Muscle layer of duodenum (tissue), 2 donors: Measurements from ENCODE around the gene MBD3L2.
"Not testable (repeated sequence)": the region's sequence is repeated elsewhere in the genome, so short reads cannot be mapped to it uniquely, and the experiment has no call there.

Experiments used
- H3K27ac ChIP-seq: one replicate; pipeline ENCODE4 v1.7.0; 2013; ENCODE audit warnings: mild to moderate bottlenecking, low read length
- H3K27me3 ChIP-seq: one replicate; pipeline ENCODE4 v1.7.0; 2013; ENCODE audit warnings: low read depth, mild to moderate bottlenecking, control low read depth, low read length
- H3K36me3 ChIP-seq, 2 donors: one replicate each; pipeline ENCODE4 v1.7.0; 2013; ENCODE audit warnings: low read length in 2 of 2, control low read depth in 1 of 2, mild to moderate bottlenecking in 1 of 2; ENCODE audit not compliant: insufficient read depth in 2 of 2, control insufficient read depth in 1 of 2
- H3K4me1 ChIP-seq, 2 donors: one replicate each; pipeline ENCODE4 v1.7.0; 2013; ENCODE audit warnings: low read length in 2 of 2, mild to moderate bottlenecking in 2 of 2, control low read depth in 1 of 2, moderate library complexity in 1 of 2; ENCODE audit not compliant: insufficient read depth in 2 of 2, control insufficient read depth in 1 of 2
- H3K4me3 ChIP-seq, 2 donors: one replicate each; pipeline ENCODE4 v1.7.0; 2013; ENCODE audit warnings: low read length in 2 of 2, low read depth in 1 of 2, mild to moderate bottlenecking in 1 of 2
- H3K9me3 ChIP-seq, 2 donors: one replicate each; pipeline ENCODE4 v1.7.0; 2013; ENCODE audit warnings: low read length in 2 of 2, control low read depth in 1 of 2, mild to moderate bottlenecking in 1 of 2; ENCODE audit not compliant: control insufficient read depth in 1 of 2
- donor health status: healthy.

Gene MBD3L2

GRCh38 chr19:7028790-7029189 lies 20.3 kb upstream of the MBD3L2 start:
- not testable (repeated sequence) for H3K27me3 ChIP-seq, H3K4me1 ChIP-seq, H3K36me3 ChIP-seq, H3K27ac ChIP-seq, H3K4me3 ChIP-seq, H3K9me3 ChIP-seq

DNA sequence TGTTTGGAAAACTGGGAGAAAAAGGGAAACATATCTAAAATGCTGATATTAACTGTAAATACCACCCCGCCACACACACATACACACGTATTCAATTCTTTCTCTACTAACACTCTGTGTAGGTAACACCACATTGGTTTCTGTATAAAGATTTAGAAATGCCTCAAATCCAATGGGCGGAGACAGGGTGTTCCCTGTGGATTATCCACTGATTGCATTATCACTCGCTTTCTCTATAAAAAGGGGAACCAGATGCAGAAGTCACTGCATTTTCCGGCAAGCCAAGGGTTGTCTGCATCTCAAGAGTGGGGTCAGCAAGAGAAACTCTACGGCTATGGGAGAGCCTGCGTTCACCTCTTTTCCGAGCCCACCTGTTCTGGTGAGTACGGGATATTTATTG lies 18.8 kb upstream of the MBD3L2 start, which contains the start of gene MBD3L5:
Gene MBD3L5, plus strand, starts transcription at position 301 of the 400 bp plus-strand sequence. Its CDS starts 34 bp downstream, at position 335.
- H3K27me3 ChIP-seq, H3K36me3 ChIP-seq, H3K4me3 ChIP-seq, H3K4me1 ChIP-seq, H3K9me3 ChIP-seq, H3K27ac ChIP-seq: not testable (repeated sequence)

DNA sequence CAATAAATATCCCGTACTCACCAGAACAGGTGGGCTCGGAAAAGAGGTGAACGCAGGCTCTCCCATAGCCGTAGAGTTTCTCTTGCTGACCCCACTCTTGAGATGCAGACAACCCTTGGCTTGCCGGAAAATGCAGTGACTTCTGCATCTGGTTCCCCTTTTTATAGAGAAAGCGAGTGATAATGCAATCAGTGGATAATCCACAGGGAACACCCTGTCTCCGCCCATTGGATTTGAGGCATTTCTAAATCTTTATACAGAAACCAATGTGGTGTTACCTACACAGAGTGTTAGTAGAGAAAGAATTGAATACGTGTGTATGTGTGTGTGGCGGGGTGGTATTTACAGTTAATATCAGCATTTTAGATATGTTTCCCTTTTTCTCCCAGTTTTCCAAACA lies 9.0 kb upstream of the MBD3L2 start, which contains the start of gene MBD3L4:
Gene MBD3L4, minus strand, starts transcription at position 101 of the 400 bp plus-strand sequence. Its CDS starts 35 bp downstream, at position 66.
- H3K27ac ChIP-seq, H3K4me1 ChIP-seq, H3K9me3 ChIP-seq, H3K27me3 ChIP-seq, H3K36me3 ChIP-seq, H3K4me3 ChIP-seq: not testable (repeated sequence)

DNA sequence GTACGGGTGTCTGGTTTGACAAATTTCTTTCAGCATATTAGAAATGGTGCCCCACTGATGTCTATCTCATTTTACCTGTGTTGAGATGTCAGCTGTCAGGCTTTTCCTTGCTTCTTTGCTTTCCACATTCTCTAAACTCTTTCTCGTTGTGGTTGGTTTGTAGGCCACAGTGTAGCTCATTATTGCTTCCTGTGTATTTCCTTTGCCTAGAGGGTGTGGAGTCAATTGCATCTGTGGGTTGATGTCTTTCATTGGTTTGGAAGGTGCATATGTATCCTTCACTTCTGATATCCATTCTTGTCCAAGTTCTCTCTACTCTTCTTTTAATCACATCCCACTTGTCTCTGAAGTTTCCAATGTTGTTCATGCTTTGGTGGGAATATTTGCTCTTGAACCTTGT lies 7.6 kb upstream of the MBD3L2 start:
- not testable (repeated sequence) for H3K27me3 ChIP-seq, H3K27ac ChIP-seq, H3K4me3 ChIP-seq, H3K36me3 ChIP-seq, H3K4me1 ChIP-seq, H3K9me3 ChIP-seq

DNA sequence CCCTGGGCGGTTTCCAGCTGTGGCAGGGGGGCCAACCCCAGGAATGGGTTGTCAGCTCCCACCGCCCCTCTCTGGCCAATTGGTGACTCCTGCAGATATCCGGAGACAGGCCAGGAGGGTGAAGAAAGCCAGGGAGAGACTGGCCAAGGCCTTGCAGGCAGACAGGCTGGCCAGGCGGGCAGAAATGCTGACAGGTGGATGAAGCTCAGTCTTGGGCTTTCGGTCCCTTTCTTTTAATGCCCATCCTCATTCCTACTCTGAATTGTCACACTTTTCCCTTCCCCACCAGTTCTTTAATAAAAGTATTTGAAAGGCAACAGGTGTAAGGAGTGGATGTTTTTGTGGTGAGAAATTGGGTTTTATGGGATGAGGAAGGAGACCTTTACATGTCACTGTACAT lies 2.3 kb downstream of the MBD3L2 start:
- H3K9me3 ChIP-seq, H3K27me3 ChIP-seq, H3K36me3 ChIP-seq, H3K27ac ChIP-seq, H3K4me1 ChIP-seq, H3K4me3 ChIP-seq: not testable (repeated sequence)

DNA sequence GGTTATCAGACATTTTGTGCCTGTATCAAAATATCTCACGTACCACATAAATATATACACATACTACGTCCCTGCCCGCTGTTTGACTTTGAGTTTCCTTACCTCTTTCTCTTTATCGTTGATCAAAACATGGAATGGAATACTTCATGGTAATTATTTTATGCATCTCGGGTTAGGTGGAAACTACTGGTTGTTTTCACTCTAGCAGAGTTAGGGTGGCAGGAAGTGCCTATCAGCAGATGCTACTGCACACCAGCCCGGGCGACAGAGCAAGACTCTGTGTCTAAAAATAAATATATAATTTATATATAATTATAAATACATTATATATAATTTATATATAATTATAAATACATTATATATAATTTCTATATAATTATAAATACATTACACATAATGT lies 3.8 kb downstream of the MBD3L2 start:
- H3K4me3 ChIP-seq, H3K27ac ChIP-seq, H3K4me1 ChIP-seq, H3K36me3 ChIP-seq, H3K27me3 ChIP-seq, H3K9me3 ChIP-seq: not testable (repeated sequence)

DNA sequence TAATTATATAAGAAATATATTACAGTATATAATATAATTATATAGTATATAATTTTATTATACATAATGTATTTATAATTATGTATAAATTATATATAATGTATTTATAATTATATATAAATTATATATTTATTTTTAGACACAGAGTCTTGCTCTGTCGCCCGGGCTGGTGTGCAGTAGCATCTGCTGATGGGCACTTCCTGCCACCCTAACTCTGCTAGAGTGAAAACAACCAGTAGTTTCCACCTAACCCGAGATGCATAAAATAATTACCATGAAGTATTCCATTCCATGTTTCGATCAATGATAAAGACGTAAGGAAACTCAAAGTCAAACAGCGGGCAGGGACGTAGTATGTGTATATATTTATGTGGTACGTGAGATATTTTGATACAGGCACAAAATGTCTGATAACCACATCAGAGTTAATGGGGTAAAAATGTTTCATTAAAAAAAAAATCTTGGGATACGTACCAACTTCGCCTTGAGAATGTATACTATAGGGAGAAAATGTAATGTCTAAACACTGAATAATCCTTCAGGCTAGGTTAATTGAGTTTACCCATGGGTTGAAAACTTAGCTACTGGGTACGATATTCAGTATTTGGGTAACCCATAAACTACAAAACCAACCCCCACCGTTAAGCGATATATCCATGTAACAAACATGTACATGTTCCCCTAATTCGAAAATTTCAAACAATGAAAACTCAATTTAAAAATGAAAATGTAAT lies 5.7 kb downstream of the MBD3L2 start:
- H3K4me1 ChIP-seq, H3K4me3 ChIP-seq, H3K36me3 ChIP-seq, H3K9me3 ChIP-seq, H3K27me3 ChIP-seq, H3K27ac ChIP-seq: not testable (repeated sequence)

GRCh38 chr19:7055679-7056078 lies 6.6 kb downstream of the MBD3L2 start:
- H3K9me3 ChIP-seq, H3K4me3 ChIP-seq, H3K27me3 ChIP-seq, H3K27ac ChIP-seq, H3K36me3 ChIP-seq, H3K4me1 ChIP-seq: not testable (repeated sequence)

- not testable (repeated sequence) for H3K27me3 ChIP-seq, H3K9me3 ChIP-seq, H3K4me1 ChIP-seq, H3K4me3 ChIP-seq, H3K27ac ChIP-seq, H3K36me3 ChIP-seq
These were observed 7.2 kb downstream of the MBD3L2 start for GRCh38 chr19:7056371-7056770.

DNA sequence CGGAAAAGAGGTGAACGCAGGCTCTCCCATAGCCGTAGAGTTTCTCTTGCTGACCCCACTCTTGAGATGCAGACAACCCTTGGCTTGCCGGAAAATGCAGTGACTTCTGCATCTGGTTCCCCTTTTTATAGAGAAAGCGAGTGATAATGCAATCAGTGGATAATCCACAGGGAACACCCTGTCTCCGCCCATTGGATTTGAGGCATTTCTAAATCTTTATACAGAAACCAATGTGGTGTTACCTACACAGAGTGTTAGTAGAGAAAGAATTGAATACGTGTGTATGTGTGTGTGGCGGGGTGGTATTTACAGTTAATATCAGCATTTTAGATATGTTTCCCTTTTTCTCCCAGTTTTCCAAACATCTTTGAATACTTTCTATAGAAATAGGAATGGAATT lies 9.5 kb downstream of the MBD3L2 start, which contains the start of gene MBD3L3:
Gene MBD3L3, minus strand, starts transcription at position 101 of the 400 bp plus-strand sequence. Its CDS starts 71 bp downstream, at position 30.
- not testable (repeated sequence) for H3K36me3 ChIP-seq, H3K9me3 ChIP-seq, H3K4me1 ChIP-seq, H3K27me3 ChIP-seq, H3K4me3 ChIP-seq, H3K27ac ChIP-seq

GRCh38 chr19:7059977-7060376 lies 10.9 kb downstream of the MBD3L2 start:
- H3K27ac ChIP-seq, H3K27me3 ChIP-seq, H3K4me1 ChIP-seq, H3K9me3 ChIP-seq, H3K4me3 ChIP-seq, H3K36me3 ChIP-seq: not testable (repeated sequence)

- H3K4me3 ChIP-seq, result no peak overlapping the region
- no peak overlapping the region for H3K27ac ChIP-seq
- H3K4me1 ChIP-seq, result no peaks in the 10 kb centered on the region
- H3K9me3 ChIP-seq, result no peaks in the 10 kb centered on the region
- H3K27me3 ChIP-seq, result no peaks in the 10 kb centered on the region
- no peaks in the 10 kb centered on the region for H3K36me3 ChIP-seq
These were observed 14.2 kb downstream of the MBD3L2 start for GRCh38 chr19:7063339-7063738.
